T-helper 22 cell (primary cell): ENCODE results near the gene SMYD3.

Source experiments
- DNase-seq: peaks from one replicate; pipeline ENCODE4 v3.0.0-alpha.2; 2020; ENCODE audit warnings: low read depth

The SMYD3 gene

DNA sequence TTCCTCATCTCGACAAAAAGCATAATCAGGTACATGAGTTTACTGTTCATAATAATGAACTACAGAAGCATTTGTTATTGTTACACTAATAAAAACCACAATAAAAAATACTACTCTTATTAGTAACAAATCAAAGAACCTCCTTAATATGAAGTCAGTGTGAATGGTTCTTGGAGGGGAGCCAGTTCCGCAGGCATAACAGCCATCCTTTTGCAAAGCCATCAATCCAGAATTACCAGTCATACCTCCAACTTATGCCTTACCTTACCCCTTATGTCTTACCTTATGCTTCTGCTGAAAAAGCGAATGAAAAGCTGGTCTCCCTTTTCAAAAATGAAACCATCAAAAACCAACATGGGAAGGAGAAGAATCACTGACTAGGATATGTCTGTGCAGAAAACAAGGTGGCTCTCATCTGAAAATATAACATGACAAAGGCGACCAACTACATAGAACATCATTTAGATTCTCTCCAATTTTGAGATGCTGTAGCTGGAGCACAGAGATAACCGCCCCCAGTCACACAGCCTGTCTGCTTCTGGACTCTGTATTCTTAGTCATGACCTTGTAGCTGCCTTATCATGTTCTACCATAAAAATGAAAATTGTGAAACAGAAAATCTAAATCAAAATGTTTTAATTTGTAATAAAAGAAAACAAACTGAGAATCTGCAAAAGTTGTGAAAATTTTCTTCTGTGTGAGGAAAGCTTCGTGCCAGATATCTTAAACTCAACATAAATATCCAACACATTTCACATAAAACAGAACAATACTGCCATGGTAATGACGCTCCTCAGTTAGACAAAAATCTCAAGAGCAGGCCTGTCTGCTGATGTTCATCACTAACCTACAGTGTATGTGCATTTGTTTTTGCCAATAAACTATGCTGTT lies 438.2 kb downstream of the SMYD3 start:
- DNase-seq: no peak

DNA sequence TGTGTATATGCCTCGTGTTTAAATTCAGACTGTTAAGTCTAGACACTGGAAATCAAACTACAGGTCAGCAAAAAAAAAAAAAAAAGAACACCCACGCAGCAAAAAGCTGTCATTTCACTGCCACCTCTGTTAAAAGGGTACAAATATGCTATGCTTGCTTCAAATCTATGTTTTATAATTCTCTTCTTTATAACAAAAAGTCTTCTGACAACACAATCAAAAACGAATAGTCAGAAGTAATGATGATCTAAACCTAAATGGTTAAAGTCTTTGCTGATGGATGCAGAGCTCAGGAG lies 438.9 kb downstream of the SMYD3 start:
- no peak for DNase-seq

DNA sequence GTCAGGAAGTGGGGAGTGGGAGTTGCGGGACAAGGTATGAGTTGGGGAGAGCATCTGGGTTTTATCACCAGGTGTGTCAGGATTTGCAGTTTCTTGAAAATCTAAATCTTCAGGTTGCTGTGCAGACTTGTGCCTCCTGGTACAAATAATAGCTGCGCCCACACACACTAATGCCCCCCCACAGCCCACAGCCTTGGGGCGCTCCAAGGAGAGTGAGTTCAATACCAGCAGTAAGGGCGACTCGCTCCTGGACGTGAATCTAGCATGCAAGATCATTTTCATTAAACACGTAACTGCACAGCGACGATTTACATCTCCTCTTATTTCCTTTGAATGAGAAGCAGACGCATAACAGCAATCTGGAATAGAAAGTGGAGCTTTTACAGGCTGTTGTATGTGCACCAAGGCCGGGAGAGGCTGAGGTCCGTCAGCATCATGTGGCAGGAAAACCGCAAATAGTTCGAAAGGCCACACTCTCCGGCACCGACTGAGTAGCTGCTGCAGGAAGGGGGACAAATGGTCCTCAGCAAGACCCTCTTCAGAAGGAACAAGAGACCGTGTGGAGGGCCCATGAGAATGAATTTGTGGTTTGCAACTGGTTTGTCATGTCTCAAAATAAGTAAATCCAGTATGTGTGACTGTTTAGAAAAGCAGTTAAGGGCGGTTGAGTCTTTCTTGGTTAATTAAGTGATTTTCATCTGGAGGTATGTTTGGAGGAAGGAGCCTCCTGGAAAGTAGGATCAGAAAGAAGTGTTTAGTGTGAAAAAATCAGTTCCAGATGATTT lies 439.5 kb downstream of the SMYD3 start:
- no peak for DNase-seq

DNA sequence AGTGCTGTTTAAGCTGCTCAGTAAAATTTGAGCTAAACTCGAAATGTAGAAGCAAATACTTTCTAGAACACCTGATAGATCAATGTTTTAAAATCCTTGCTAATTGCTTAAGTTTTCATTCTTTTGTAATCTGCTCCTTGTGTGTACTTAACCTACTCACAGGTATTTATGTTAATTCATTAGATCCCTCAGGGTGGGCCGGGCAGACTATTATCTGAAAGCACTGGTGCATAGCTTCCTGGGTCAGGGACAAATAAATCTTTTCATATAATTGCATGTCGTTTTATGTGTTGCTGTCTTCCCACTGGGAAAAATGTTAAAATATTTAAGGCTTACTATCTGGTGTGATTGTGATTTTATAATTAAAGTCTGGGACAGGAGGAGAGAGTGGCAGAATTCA lies 440.5 kb downstream of the SMYD3 start:
- no peak for DNase-seq

DNA sequence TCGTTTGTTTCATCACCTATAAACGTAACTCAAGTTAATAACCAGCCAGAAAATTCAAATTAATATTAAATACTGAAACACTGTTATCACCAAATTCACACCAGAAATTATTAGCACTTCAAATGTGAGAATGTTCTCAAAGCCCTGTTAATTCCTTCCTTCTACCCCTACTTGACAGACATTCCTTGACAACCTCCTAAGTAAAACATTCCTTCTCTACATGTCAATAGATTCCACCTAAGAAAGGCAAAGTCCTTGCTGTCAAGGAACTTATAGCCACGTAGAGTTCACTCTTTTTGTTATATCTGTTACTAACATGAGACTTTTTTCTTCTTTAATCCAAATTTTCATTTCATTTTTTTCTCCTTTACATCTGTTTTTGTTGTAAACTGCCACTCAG lies 441.5 kb downstream of the SMYD3 start:
- no peak for DNase-seq

DNA sequence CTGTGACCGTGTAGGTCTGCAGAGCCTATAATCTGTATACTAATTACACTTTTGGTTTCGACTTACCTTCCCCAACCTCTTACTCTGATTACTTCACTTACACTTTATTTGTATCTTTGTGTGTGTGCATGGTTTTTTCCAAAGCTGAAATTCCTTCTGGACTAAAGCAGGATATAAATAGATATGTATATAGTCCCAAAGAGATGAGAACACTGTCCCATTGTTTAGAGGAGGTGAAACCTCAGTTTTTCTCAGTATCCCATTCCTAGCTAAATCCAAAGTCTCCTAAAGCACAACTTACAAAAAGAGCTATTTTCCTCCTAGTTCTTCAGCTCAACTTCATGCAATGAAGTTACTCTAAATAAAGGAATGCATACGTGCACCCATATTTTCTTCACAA lies 442.2 kb downstream of the SMYD3 start:
- DNase-seq: no peak

DNA sequence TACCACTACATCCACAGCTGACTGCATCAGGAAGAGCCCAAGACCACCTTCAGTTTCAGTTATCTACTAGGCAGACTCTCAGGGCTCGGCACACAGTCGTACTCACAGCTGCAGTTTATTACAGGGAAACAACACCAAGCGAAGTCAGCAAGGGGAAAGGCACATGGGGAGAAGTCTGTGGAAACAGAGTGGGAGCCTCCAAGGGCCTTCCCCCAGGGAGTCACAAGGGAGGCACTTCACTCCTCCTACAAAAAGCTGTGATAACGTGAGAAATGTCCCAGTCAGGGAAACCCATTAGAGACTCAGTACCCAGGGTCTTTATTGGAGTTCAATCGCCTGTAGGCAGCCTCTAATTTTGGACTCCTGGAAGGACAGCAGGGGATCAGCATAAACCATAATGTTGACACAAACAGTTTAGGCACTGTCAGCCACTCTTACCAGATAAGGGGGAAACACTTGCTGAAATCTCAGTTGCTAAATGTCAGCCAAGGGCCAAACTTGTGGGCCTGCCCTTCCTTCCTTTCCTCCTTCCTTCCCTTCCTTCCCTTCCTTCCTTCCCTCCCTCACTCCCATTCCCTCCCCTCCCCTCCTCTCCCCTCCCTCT lies 444.0 kb downstream of the SMYD3 start:
- DNase-seq: no peak

DNA sequence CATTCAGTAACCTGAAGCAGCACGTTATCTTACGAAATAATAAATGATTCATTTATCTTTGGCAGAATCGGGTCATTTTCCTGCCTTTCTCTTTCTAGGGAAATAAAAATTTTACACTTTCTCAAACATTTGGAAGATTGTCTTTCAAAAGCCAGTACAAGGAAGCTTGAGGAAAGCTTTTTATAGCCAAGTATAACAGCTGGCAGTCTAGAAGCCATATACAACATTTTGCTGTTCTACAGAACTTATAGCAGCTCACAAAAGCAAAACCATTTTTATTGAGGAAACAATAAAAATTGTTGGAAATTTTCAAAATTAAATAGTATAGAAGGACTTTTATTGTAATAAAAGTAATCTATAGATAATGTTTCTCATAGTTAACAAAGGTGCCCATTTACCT lies 448.6 kb downstream of the SMYD3 start:
- DNase-seq: no peak

DNA sequence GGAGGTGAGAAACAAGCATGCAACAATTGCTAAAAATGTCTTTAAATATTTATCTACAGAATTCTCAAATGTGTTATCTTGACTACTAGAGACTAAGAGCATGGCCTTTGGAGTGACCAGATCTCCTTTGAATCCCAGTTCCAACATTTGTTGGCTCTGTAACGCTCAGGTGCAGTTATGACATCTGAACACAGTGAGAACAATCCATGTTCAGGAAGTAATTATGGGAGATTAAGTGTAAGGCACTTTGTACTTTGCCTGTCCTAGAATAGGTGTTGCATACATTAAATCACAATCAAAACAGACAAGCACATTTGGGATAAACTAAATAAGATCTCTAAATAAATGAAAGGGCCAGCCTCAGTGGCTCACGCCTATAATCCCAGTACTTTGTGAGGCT lies 454.5 kb downstream of the SMYD3 start:
- DNase-seq: no peak

DNA sequence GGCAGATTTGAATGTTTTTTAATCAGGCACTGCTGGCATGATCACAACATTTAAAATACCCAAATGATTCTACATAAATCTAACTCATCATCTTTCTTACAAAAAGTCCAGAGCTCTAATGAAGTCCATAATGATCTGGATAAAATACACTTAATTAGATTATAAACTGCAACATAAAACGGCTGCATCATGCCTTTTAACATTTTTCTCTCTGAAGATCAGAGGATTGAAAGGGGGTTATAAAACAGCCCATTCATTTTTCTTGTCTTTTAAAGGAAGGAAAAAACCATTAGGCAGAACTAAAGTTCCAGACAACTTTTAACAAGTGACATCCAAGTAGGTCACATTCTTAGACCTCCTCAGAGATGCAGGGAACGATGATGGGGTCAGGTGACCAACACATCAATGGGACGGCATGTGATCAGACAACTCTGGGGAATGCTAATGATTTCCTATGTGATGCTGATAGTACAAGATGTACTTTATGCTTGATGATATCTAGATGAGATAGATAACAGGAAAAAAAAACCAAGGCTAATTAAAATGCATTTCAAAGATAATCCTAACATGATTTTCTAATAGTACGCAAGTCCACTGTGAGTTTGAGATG lies 455.1 kb downstream of the SMYD3 start:
- no peak for DNase-seq

DNA sequence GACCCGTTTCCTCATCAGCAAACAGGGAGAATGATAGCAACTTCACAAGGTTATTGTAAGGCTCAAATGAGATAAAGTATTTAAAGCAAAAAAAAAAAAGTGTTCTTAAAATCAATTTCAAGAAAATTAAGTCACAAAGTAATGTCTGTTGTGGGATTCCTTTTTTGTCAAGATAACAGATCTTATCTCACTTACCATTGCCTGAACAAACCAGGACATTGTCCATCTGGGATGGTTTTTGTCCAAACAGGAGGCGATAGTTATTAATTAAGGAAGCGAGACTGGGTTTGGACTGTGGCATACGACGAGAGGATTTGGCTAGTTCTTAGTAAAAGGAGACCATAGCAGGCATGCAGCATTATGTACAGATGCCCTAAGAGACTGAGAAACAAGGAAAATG lies 458.4 kb downstream of the SMYD3 start:
- DNase-seq: no peak

DNA sequence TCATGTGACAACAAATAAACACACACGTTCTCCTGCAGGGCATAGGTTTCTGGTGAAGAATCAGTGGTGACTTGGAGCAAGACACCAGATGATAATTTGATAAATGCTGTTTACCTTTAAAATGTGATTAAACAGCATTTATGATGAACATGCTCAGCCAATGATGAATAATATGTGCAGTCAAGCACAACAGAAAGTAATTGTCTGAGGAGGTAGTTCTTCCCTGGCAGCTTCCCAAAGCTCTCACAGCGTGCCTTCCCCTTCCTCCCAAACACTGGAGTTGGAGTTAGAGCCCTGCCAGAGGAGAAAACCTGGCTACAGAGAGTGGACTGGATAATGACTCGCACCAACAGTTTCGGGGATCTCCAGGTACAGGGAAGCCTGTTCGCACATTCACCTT lies 463.5 kb downstream of the SMYD3 start:
- no peak for DNase-seq

DNA sequence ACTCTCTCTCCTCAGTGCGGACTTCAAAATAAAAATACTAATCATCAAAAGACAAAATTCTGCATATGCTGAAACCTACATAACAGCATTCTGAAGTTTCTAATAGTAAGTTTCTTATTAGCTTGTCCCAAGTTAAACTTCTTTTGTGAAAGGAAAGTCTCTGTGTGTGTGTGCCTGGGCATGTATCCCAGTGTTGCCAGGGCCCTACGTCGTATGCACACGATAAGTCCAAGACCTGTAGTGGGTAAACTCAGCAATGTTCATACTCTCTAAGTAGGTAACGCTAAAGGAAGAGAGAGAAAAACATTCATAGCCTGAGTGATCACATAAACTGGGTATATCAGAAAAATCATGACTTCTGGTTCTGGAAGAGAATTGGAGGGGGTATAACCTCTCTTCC lies 465.7 kb downstream of the SMYD3 start:
- no peak for DNase-seq

DNA sequence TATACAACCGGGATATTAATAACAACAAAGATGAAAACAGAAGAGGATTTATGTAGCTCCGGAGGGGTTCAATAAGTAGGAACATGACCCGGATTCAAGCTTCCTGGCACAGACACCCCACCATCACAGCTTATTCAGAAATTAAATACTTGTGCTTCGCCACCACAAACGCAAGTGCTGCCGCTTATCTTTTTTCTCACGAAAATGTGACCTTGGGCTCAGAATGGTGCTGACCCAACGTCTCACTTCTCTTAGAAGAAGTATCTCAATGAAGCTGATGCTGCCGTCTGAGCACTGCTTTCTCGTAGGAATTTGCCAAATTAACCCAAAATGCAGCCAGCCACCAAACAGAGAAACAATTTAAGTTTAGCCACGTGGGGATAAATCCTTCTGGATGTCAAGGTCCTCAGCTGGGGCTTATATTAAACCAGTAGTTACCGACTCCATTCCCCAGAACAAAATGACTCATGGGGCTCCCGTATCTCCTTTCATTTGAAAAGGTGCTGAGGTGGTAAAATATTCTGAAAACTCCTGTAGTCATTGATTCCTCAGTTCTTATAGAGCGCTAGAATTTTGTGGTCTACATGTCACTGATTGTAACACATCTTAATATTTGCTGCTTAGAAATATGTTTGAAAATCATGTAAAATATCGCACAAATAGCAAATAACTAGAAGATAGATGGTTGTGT lies 466.7 kb downstream of the SMYD3 start:
- no peak for DNase-seq

DNA sequence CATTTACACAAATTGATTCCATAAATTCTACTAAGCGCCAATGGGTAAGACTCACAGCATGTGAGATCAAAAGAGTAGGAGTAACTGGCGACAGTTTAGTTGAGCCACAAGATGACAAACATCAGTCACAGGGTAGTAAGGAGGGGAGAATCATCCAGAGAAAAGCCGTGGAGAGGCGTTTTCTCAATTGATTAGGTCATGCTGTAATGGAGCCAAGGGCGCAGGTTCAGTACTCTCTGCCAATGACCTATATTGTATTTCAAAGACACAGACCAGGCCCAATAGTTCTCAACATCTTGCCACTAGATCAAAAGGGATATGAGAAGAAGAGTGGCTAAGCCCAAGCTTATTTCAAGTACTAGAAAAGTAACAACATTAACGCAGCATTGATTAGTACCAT lies 467.5 kb downstream of the SMYD3 start:
- DNase-seq: no peak

DNA sequence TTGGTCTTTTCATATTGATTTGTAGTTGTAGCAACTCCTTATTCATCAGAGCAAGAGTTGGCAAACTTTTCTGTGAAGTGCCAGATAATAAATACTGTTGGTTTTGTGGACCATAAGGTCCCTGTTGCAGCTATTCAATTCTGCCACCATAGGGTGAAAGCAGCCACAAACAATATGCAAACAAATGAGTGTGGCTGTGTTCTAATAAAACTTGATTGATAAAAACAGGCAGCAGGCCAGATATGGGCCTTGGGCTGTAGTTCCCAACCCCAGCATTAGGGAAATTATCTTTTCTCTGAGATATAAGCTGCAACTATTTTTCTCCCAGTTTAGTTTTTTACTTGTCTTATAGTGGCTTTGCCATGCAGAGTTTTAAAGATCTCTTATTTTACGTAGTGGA lies 469.2 kb downstream of the SMYD3 start:
- DNase-seq: no peak

DNA sequence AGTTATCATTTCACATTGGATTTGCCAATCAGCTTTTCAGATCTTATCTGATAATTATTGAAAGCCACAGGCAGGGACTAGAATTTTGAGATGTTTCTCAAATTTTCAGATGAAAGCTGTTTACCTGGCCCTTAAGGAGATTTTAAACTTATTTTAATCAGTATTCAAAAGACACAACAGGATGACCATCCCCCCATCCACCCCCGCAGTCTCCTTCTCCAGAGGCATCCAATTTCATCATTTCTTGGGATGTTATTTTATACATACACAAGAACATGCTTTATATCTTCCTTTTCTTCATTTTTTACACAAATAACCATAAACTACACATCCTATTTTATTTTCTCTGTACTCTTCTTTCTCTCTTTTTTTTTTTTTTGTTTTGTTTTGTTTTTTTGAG lies 470.9 kb downstream of the SMYD3 start:
- no peak for DNase-seq

DNA sequence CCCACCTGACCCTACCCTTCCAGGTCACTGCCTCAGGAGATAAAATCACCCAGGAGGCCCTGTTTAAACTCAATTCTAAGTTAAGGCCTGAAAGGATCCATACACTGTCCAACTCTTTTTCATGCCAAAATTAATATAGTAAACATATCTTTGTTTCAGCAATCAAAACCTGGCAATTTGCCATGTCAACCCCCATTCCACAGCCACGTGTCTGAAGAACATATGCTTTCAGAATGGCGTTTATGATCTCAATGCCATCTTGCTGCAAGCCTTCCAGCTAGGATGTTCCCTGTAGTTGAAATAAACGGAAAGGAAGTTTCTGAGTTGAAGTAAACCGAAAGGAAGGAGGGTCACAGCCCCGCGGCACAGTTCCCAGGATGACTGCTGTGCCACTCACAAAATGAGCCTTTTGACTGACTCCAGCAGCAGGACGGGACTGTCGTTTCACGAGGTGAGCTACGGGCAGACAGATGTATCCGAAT lies 472.0 kb downstream of the SMYD3 start:
- DNase-seq: no peak

DNA sequence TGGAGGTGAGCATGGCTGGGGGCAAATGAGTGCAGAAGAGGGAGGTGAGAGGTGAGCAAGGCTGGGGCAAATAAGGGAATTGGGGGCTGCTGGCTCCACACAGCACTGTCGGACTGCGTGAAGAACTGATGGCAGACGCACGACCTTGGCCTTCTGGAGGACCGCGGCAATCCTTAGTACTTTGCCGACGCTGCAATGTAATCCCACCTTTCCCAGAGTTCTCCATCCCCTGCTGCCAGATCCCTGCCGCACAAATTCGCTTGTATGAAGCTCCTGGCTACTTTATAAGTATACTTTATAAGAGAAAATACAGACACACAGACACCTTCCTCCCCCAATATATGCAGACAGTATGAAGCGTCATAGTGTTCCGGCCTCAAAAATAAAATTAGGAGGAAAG lies 472.4 kb downstream of the SMYD3 start:
- DNase-seq: no peak

DNA sequence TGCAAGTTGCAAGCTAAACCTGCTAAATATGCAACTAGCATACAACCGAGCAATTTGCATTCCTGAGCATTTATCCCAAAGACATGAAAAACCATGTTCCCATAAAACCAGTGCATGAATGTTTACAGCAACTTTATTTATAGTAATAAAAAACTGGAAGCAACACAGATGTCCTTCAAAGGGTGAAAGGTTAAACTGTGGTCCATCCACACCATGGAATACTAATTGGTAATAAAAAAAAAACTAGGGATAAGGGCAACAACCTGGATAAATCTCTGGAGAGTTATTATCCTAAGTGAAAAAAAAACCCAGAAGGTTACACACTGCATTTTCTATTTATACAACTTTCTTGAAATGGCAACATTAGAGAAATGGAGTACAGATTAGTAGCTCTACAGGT lies 474.1 kb downstream of the SMYD3 start:
- no peak for DNase-seq

DNA sequence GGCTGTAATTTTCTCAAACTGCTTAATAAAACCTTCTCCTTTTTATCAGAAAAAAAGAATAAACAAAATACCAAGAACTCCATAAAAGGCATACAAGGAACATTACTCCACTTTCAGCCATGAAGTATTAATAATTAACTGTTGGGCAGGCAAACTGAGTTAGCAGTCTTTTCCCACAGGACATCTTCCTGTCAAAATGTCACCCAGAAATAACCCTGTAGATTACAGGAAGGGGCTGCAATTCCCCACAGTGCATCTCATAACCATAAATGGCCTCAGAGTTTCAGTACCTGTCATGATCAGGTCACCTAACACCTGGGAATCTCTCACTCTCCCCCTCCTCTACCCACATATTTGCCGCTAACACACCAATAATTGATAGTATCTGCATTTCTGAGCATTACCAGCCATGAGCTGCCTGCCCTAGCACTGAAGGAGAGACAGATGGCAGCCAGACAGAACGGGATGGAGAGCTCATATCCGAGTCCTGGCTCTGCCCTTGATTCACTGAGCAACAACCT lies 475.0 kb downstream of the SMYD3 start:
- no peak for DNase-seq

DNA sequence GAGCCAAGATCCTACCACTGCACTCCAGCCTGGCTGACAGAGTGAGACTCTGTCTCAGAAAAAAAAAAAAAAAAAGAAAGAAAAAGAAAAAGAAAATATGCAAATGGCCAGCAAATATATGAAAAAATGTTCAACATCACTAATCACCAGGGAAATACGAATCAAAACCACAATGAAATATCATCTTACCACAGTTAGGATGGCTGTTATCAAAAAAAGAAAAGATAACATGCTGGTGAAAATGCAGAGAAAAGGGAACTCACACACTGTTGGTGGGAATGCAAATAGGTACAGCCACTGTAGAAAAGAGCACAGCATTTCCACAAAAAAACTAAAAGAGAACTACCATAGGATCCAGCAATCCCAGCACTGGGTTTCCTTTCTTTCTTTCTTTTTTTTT lies 477.5 kb downstream of the SMYD3 start:
- no peak for DNase-seq
